ENCODE data around the gene EEF1B2. TPM values are rescaled to one million over a fixed set of nuclear protein-coding genes. Genes with fewer than 3 reads are reported as not detected.
"Not testable (repeated sequence)": the region's sequence is repeated elsewhere in the genome, so short reads cannot be mapped to it uniquely, and the experiment has no call there.

EEF1B2 gene
- total and polyA plus RNA-seq, 7 donors: 227 to 1,024 (median 646) TPM

GRCh38 chr2:206176121-206176520, 16.4 kb downstream of the EEF1B2 start:
- no peak for TF ChIP-seq POLR2A (IDR thresholded peaks at IDR 0.05)
- no peak for TF ChIP-seq CTCF (IDR thresholded peaks at IDR 0.05)
- TF ChIP-seq EP300 (IDR thresholded peaks at IDR 0.05): no peak
- no peak for TF ChIP-seq POLR2AphosphoS5 (IDR thresholded peaks at IDR 0.05)
- intact Hi-C loops (cut with DNase I): no loop called here
- DNase-seq: no peak
- Histone ChIP-seq H3K27me3 (no peaks in the 10 kb centered on the region), H3K4me1 (no peaks in the 10 kb centered on the region), H3K27ac (no peak overlapping the region), H3K36me3 (no peaks in the 10 kb centered on the region), H3K4me3 (no peak overlapping the region), H3K9me3 (no peaks in the 10 kb centered on the region)
- WGBS, 2 donors: 90 to 96% methylated on average over 2 of the region's 2 CpGs

GRCh38 chr2:206176901-206177300, 17.2 kb downstream of the EEF1B2 start:
- TF ChIP-seq POLR2A (IDR thresholded peaks at IDR 0.05): no peak
- TF ChIP-seq EP300 (IDR thresholded peaks at IDR 0.05): no peak
- no peak for TF ChIP-seq CTCF (IDR thresholded peaks at IDR 0.05)
- no peak for TF ChIP-seq POLR2AphosphoS5 (IDR thresholded peaks at IDR 0.05)
- intact Hi-C loops (cut with DNase I): no loop called here
- DNase-seq: no peak
- H3K9me3 ChIP-seq: no peaks in the 10 kb centered on the region
- no peaks in the 10 kb centered on the region for H3K27me3 ChIP-seq
- WGBS, 2 donors: 31 to 53% methylated on average over 3 of the region's 3 CpGs
- H3K36me3 ChIP-seq: no peaks in the 10 kb centered on the region
- H3K4me1 ChIP-seq: no peaks in the 10 kb centered on the region
- no peak overlapping the region for H3K4me3 ChIP-seq
- no peak overlapping the region for H3K27ac ChIP-seq

GRCh38 chr2:206181526-206181925, 21.8 kb downstream of the EEF1B2 start:
- H3K9me3 ChIP-seq; H3K27ac ChIP-seq; DNase-seq; H3K36me3 ChIP-seq; H3K4me1 ChIP-seq; H3K27me3 ChIP-seq; H3K4me3 ChIP-seq; intact Hi-C loops (cut with DNase I): not testable (repeated sequence)
- WGBS, 2 donors: 90% methylated on average over 6 of the region's 6 CpGs

- no peak for DNase-seq
- no peak overlapping the region for H3K27ac ChIP-seq
- TF ChIP-seq CTCF (IDR thresholded peaks at IDR 0.05) (no peak), POLR2AphosphoS5 (IDR thresholded peaks at IDR 0.05) (no peak), POLR2A (IDR thresholded peaks at IDR 0.05) (no peak), EP300 (IDR thresholded peaks at IDR 0.05) (no peak)
- no peak overlapping the region for H3K4me3 ChIP-seq
- no peaks in the 10 kb centered on the region for H3K4me1 ChIP-seq
- no peaks in the 10 kb centered on the region for H3K9me3 ChIP-seq
- H3K36me3 ChIP-seq: no peaks in the 10 kb centered on the region
- H3K27me3 ChIP-seq: no peaks in the 10 kb centered on the region
- intact Hi-C loops (cut with DNase I): no loop called here
- 76 to 79% methylated on average over 3 of the region's 3 CpGs for WGBS, 2 donors
Measured at GRCh38 chr2:206189691-206190090, 30.0 kb downstream of the EEF1B2 start.

GRCh38 chr2:206190111-206190510, 30.4 kb downstream of the EEF1B2 start:
- no peak overlapping the region for H3K27ac ChIP-seq
- no peak for TF ChIP-seq POLR2AphosphoS5 (IDR thresholded peaks at IDR 0.05)
- TF ChIP-seq EP300 (IDR thresholded peaks at IDR 0.05): no peak
- TF ChIP-seq POLR2A (IDR thresholded peaks at IDR 0.05): no peak
- no peak for TF ChIP-seq CTCF (IDR thresholded peaks at IDR 0.05)
- H3K4me3 ChIP-seq: no peak overlapping the region
- 68 to 83% methylated on average over 2 of the region's 2 CpGs for WGBS, 2 donors
- H3K27me3 ChIP-seq: no peaks in the 10 kb centered on the region
- no peaks in the 10 kb centered on the region for H3K9me3 ChIP-seq
- no peaks in the 10 kb centered on the region for H3K36me3 ChIP-seq
- intact Hi-C loops (cut with DNase I): no loop called here
- DNase-seq: no peak
- no peaks in the 10 kb centered on the region for H3K4me1 ChIP-seq

Data from sigmoid colon (tissue), 7 donors.